MM.1S (cell line): ENCODE measurements around the gene SPRED2.

ENCODE experiments used
- CTCF ChIP-seq: fragments of 300-600 bp; sonication (generic); IDR thresholded peaks from 2 replicates; pipeline ENCODE4 v1.5.1; 2016; ENCODE audit warnings: antibody characterized with exemption, low read length, mixed read lengths
- EZH2phosphoT487 ChIP-seq: fragments of 300-600 bp; sonication (generic); IDR thresholded peaks from 2 replicates; pipeline ENCODE4 v1.6.1; 2018; ENCODE audit warnings: antibody characterized with exemption, low read length

GRCh38 chr2:65267008-65267407 lies 165.4 kb downstream of the SPRED2 start:
- TF ChIP-seq CTCF: no peak
- no peak for TF ChIP-seq EZH2phosphoT487
